CD4-positive, alpha-beta T cell (primary cell): ENCODE results near the gene TNRC6B. TPM values are rescaled to one million over a fixed set of nuclear protein-coding genes. Genes with fewer than 3 reads are reported as not detected.

Source experiments
- ATAC-seq: fragments of 200-7000 bp; cut with Tn5 transposase; one replicate; pipeline ENCODE4 v1.10.0; 2022; ENCODE audit warnings: mild to moderate bottlenecking; ENCODE audit not compliant: poor library complexity
- CTCF ChIA-PET: fragments of 350-600 bp; sonication (Branson Sonifier 250); formaldehyde crosslinking; loops from one replicate; lab custom pipeline; 2021; ENCODE audit warnings: antibody characterized with exemption, inconsistent platforms; lab: Charles Lee
- POLR2A ChIA-PET: fragments of 350-600 bp; sonication (Branson Sonifier 250); formaldehyde crosslinking; loops from one replicate; lab custom pipeline; 2021; ENCODE audit warnings: antibody characterized with exemption, inconsistent platforms; lab: Charles Lee
- DNase-seq, 14 experiments: peaks; one replicate each; pipeline ENCODE4 v3.0.0-alpha.2; 2013 to 2020; ENCODE audit warnings: mixed read lengths in 2 of 14
- H3K27ac ChIP-seq, 2 donors: one replicate each; pipeline versions ENCODE4 v1.5.1 to v1.7.0; 2013; ENCODE audit warnings: low read length in 2 of 2, low read depth in 1 of 2, mild to moderate bottlenecking in 1 of 2
- H3K27me3 ChIP-seq, 2 experiments: 1 replicate in 1 of 2; 2 replicates in 1 of 2; pipeline versions ENCODE4 v1.6.1 to v1.7.0; 2013; ENCODE audit warnings: low read length in 2 of 2, control low read depth in 1 of 2, mild to moderate bottlenecking in 1 of 2, moderate library complexity in 1 of 2; ENCODE audit not compliant: insufficient read depth in 2 of 2, control insufficient read depth in 1 of 2
- H3K36me3 ChIP-seq: one replicate; pipeline ENCODE4 v1.6.1; 2013; ENCODE audit warnings: low read length, control low read depth; ENCODE audit not compliant: insufficient read depth
- H3K4me1 ChIP-seq: one replicate; pipeline ENCODE4 v1.6.1; 2013; ENCODE audit warnings: low read length, control low read depth; ENCODE audit not compliant: insufficient read depth
- H3K4me3 ChIP-seq: one replicate; pipeline ENCODE4 v1.5.1; 2013; ENCODE audit warnings: mild to moderate bottlenecking, low read length, moderate library complexity
- H3K9me3 ChIP-seq, 2 experiments: 1 replicate in 1 of 2; 2 replicates in 1 of 2; pipeline versions ENCODE4 v1.6.1 to v1.7.0; 2013; ENCODE audit warnings: low read length in 2 of 2, mild to moderate bottlenecking in 2 of 2, control low read depth in 1 of 2, moderate library complexity in 1 of 2; ENCODE audit not compliant: control insufficient read depth in 1 of 2, insufficient read depth in 1 of 2
- H3K27ac Mint-ChIP-seq: one replicate; pipeline ENCODE4 v1.8.0; 2020; ENCODE audit warnings: mixed read lengths
- H3K27me3 Mint-ChIP-seq: one replicate; pipeline ENCODE4 v1.8.0; 2021; ENCODE audit warnings: mixed read lengths
- H3K36me3 Mint-ChIP-seq: one replicate; pipeline ENCODE4 v1.8.0; 2021; ENCODE audit warnings: low read depth, mixed read lengths
- H3K4me1 Mint-ChIP-seq: one replicate; pipeline ENCODE4 v1.8.0; 2021; ENCODE audit warnings: low read depth, mixed read lengths
- H3K4me3 Mint-ChIP-seq: one replicate; pipeline ENCODE4 v1.8.0; 2020; ENCODE audit warnings: mild to moderate bottlenecking, mixed read lengths
- H3K9me3 Mint-ChIP-seq: one replicate; pipeline ENCODE4 v1.8.0; 2020; ENCODE audit warnings: mixed read lengths
- intact Hi-C, 2 experiments: fragments of 100-400 bp; cut with DNase I in 1 of 2; cut with micrococcal nuclease in 1 of 2; formaldehyde crosslinking; loops; one replicate each; pipeline versions ENCODE4 v1.15.1 to v1.9.0; 2023 to 2025; cut with DNase I, micrococcal nuclease
- total RNA-seq, 174 experiments: library from RNA in 2 of 174; stranded (reverse) in 2 of 174; gene quantifications; one replicate each; pipeline ENCODE4 v1.2.3 and lab custom pipeline; 2021 to 2026
- TF ChIP-seq, protein P1 (sequence below): fragments of 200-600 bp; IDR thresholded peaks from one replicate; pipeline ENCODE4 v1.8.0; 2022; ENCODE audit warnings: antibody characterized with exemption, mild to moderate bottlenecking

Gene TNRC6B
- total RNA-seq, 2 experiments from 2014 or later: 110 to 111 TPM

DNA sequence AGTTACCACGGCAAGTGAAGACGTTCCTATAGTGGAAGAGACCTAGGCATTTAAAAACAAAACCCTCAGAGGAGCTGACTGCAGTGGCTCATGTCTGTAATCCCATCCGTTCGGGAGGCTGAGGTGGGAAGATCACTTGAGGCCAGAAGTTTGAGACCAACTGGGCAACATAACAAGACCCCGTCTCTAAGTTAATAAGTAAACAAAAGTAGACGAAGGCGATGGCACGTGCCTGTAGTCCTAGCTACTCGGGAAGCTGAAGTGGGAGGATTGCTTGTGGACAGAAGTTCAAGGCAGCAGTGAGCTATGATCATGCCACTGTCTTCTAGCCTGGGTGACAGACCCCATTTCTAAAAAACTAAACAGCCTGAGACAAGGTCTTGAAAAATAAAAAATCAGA, 164.8 kb downstream of the TNRC6B start:
- H3K4me3 ChIP-seq: no peak overlapping the region
- H3K27me3 Mint-ChIP-seq: no peaks in the 10 kb centered on the region
- ATAC-seq (no peak), DNase-seq (no peak)
- H3K36me3 ChIP-seq: no peaks in the 10 kb centered on the region
- no peaks in the 10 kb centered on the region for H3K27me3 ChIP-seq
- no peaks in the 10 kb centered on the region for H3K9me3 ChIP-seq
- TF ChIP-seq, protein P1, sequence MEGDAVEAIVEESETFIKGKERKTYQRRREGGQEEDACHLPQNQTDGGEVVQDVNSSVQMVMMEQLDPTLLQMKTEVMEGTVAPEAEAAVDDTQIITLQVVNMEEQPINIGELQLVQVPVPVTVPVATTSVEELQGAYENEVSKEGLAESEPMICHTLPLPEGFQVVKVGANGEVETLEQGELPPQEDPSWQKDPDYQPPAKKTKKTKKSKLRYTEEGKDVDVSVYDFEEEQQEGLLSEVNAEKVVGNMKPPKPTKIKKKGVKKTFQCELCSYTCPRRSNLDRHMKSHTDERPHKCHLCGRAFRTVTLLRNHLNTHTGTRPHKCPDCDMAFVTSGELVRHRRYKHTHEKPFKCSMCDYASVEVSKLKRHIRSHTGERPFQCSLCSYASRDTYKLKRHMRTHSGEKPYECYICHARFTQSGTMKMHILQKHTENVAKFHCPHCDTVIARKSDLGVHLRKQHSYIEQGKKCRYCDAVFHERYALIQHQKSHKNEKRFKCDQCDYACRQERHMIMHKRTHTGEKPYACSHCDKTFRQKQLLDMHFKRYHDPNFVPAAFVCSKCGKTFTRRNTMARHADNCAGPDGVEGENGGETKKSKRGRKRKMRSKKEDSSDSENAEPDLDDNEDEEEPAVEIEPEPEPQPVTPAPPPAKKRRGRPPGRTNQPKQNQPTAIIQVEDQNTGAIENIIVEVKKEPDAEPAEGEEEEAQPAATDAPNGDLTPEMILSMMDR: no peak
- H3K36me3 Mint-ChIP-seq: peaks cover 8% of the 10 kb centered on the region
- ChIA-PET POLR2A (interaction anchor here (1.0 to 1.7 kb wide), 4 partner anchors 84 to 298 kb away, joined by 3 to 7 read pairs (median 4); partner anchors contain the start of gene TNRC6B), CTCF (no interaction called here)
- H3K4me1 Mint-ChIP-seq: peaks cover 60% of the 10 kb centered on the region
- intact Hi-C loops: loop anchor here in 1 of 2 experiments (2.0 kb wide), 1 partner anchor 18 kb away; no protein-coding TSS in a partner anchor
- peaks cover 59% of the 10 kb centered on the region for H3K4me1 ChIP-seq
- H3K4me3 Mint-ChIP-seq: peak overlapping the region; percentile 83
- H3K27ac ChIP-seq: no peak overlapping the region
- H3K9me3 Mint-ChIP-seq: no peaks in the 10 kb centered on the region
- peak overlapping the region; percentile 78 for H3K27ac Mint-ChIP-seq

DNA sequence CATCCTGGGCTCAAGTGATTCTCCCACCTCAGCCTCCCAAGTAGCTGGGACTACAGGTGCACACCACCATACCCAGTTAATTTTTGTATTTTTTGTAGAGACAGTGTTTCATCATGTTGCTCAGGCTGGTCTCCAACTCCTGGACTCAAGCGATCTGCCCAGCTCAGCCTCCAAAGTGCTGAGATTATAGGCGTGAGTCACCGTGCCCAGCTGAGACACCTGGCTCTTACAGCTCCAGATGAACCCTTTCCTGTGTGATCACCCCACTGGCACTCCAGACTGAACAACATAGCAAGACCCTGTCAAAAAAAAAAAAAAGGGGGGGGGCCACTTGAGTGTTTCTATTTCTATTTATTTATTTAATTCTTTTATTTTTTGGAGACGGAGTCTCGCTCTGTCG, 167.5 kb downstream of the TNRC6B start:
- no peaks in the 10 kb centered on the region for H3K9me3 Mint-ChIP-seq
- H3K36me3 ChIP-seq: peaks cover 20% of the 10 kb centered on the region
- ChIA-PET CTCF (interaction anchor here (0.7 to 3.9 kb wide), 9 partner anchors 10 to 168 kb away, joined by 3 to 37 read pairs (median 3); partner anchors contain the start of gene TNRC6B), POLR2A (interaction anchor here (0.7 to 5.4 kb wide), 20 partner anchors 11 to 945 kb away, joined by 3 to 105 read pairs (median 5); partner anchors contain the start of genes ATF4, TAB1 and TNRC6B)
- no peaks in the 10 kb centered on the region for H3K27me3 Mint-ChIP-seq
- ATAC-seq (no peak), DNase-seq (peak in 10 of 14 experiments; percentile 16 to 71 (median 38))
- H3K27ac Mint-ChIP-seq: peak overlapping the region; percentile 98
- no peaks in the 10 kb centered on the region for H3K27me3 ChIP-seq
- TF ChIP-seq, protein P1: no peak
- peaks cover 28% of the 10 kb centered on the region for H3K36me3 Mint-ChIP-seq
- H3K4me1 ChIP-seq: peaks cover 72% of the 10 kb centered on the region
- H3K27ac ChIP-seq: peak overlapping the region; percentile 81 to 89
- H3K4me3 Mint-ChIP-seq: peak overlapping the region; percentile 96
- peaks cover 55% of the 10 kb centered on the region for H3K4me1 Mint-ChIP-seq
- peak overlapping the region; percentile 91 for H3K4me3 ChIP-seq
- intact Hi-C loops: loop anchor here (5.0 kb wide), 6 partner anchors 38 to 403 kb away; no protein-coding TSS in a partner anchor
- no peaks in the 10 kb centered on the region for H3K9me3 ChIP-seq

DNA sequence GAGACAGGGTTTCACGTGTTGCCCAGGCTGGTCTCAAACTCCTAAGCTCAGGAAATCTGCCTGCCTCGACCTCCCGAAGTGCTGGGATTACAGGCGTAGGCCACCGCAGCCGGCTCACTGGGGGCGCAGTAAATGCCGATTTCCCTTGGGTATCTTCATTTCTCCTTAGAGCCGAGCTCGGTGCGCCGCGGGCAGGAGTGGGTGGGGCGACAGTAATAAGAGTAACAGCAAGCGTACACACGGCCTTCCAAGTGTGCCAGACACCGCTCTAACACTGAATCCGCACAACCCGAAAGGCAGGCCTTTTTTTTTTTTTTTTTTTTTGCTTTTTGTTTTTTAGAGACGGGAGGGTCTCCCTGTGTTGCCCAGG, 168.1 kb downstream of the TNRC6B start:
- Histone ChIP-seq H3K27ac (peak overlapping the region; percentile 81 to 89), H3K27me3 (no peaks in the 10 kb centered on the region), H3K4me1 (peaks cover 71% of the 10 kb centered on the region), H3K9me3 (no peaks in the 10 kb centered on the region), H3K4me3 (peak overlapping the region; percentile 91), H3K36me3 (peaks cover 25% of the 10 kb centered on the region)
- CTCF ChIA-PET: interaction anchor here (0.7 to 3.9 kb wide), 9 partner anchors 11 to 168 kb away, joined by 3 to 37 read pairs (median 3); partner anchors contain the start of gene TNRC6B
- H3K27me3 Mint-ChIP-seq: no peaks in the 10 kb centered on the region
- POLR2A ChIA-PET: interaction anchor here (0.7 to 5.4 kb wide), 23 partner anchors 11 to 946 kb away, joined by 3 to 105 read pairs (median 5); partner anchors contain the start of genes ATF4, TAB1 and TNRC6B
- H3K4me1 Mint-ChIP-seq: peaks cover 52% of the 10 kb centered on the region
- H3K4me3 Mint-ChIP-seq: peak overlapping the region; percentile 96
- H3K36me3 Mint-ChIP-seq: peaks cover 33% of the 10 kb centered on the region
- peak overlapping the region; percentile 98 for H3K27ac Mint-ChIP-seq
- TF ChIP-seq, protein P1: no peak
- intact Hi-C loops: loop anchor here (1.0 to 5.0 kb wide), 11 partner anchors 10 to 811 kb away; partner anchors contain the start of gene TNRC6B (in 2 of the 2)
- ATAC-seq (peak; percentile 65), DNase-seq (peak; percentile 33 to 79 (median 56))
- no peaks in the 10 kb centered on the region for H3K9me3 Mint-ChIP-seq
